GM20000 (cell line): Measurements from ENCODE around the gene MAGI2.

ENCODE experiments used
- DNase-seq: peaks from one replicate; pipeline ENCODE4 v3.0.0; 2012; ENCODE audit warnings: low spot score
- CTCF ChIP-seq: IDR thresholded peaks from 2 replicates; pipeline ENCODE4 v1.5.1; 2012; ENCODE audit warnings: mild to moderate bottlenecking, control low read depth; ENCODE audit errors: extremely low read depth, missing control alignments

The MAGI2 gene

GRCh38 chr7:78220754-78221153 is 1232.7 kb downstream of the MAGI2 start:
- no peak for TF ChIP-seq CTCF
- DNase-seq = no peak

GRCh38 chr7:78218876-78219275 is 1234.6 kb downstream of the MAGI2 start:
- DNase-seq = no peak
- no peak for TF ChIP-seq CTCF

- no peak for DNase-seq
- TF ChIP-seq CTCF = no peak
These were observed 1235.4 kb downstream of the MAGI2 start for GRCh38 chr7:78218051-78218450.

GRCh38 chr7:78215199-78215598 is 1238.3 kb downstream of the MAGI2 start:
- TF ChIP-seq CTCF = no peak
- no peak for DNase-seq

GRCh38 chr7:78213402-78213801 is 1240.1 kb downstream of the MAGI2 start:
- no peak for TF ChIP-seq CTCF
- DNase-seq = no peak

- no peak for DNase-seq
- TF ChIP-seq CTCF = no peak
These were observed 1240.9 kb downstream of the MAGI2 start for GRCh38 chr7:78212476-78213060.

- no peak for TF ChIP-seq CTCF
- no peak for DNase-seq
These were observed 1246.2 kb downstream of the MAGI2 start for GRCh38 chr7:78207269-78207668.
